Measurements from ENCODE around the gene GPR158. TPM values are rescaled to one million over a fixed set of nuclear protein-coding genes. Genes with fewer than 3 reads are reported as not detected.

The GPR158 gene
- total and polyA plus RNA-seq, 9 of the 15 experiments (the other 6 are each of a cell fraction or from before 2014, with no cell fraction given), result 4.0 to 7.6 (median 5.0) TPM

DNA sequence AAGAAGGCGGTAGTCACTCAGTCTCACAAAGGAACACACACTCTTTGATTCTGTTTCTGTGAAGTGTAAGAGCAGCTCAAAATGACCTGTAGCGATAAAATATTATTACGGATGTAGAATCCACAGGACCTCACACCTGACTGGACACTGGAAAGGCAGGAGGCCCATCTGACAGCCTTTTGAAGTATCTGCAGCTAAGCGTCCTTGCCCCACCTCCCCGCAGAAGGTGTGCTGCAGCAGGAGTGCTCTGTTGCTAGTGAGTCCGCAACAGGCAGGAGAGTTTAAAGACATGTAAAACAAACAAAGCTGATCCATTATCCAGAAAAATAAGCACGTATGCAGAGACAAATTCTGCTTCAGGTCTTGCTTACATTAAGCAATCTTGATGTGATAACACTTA, 355.5 kb downstream of the GPR158 start:
- no peak for TF ChIP-seq NCOA1 (IDR thresholded peaks at IDR 0.05; ENCODE audit: low read depth)
- peak; percentile 21; the same call in 1 of the 2 replicates for TF ChIP-seq CEBPB (tag; IDR thresholded peaks at IDR 0.05)
- no peak for TF ChIP-seq TCF7L2 (IDR thresholded peaks at IDR 0.05; ENCODE audit: low read depth, low read length)
- Histone ChIP-seq H3K27ac (ENCODE audit: extremely low read depth, low read depth, low read length) (no peak overlapping the region), H3K4me2 (ENCODE audit: insufficient read depth, low read length) (no peak overlapping the region), H3K9me3 (replicated peaks; ENCODE audit: control insufficient read depth, insufficient read depth, low read depth, low read length) (no peaks in the 10 kb centered on the region), H3K36me3 (ENCODE audit: control insufficient read depth, insufficient read depth, low read length) (no peaks in the 10 kb centered on the region), H3K79me2 (ENCODE audit: control insufficient read depth, insufficient read depth, low read length) (no peaks in the 10 kb centered on the region), H3K9me1 (ENCODE audit: control insufficient read depth, insufficient read depth, low read length) (no peaks in the 10 kb centered on the region), H4K20me1 (replicated peaks; ENCODE audit: control insufficient read depth, insufficient read depth, low read length) (no peaks in the 10 kb centered on the region), H3K9ac (ENCODE audit: insufficient read depth in 1 of 2, low read depth in 2 of 2, low read length in 2 of 2) (no peak overlapping the region), H2AFZ (ENCODE audit: low read depth, low read length) (no peak overlapping the region), H3K4me3 (no peak overlapping the region), H3K4me1 (replicated peaks in 1 of 2; ENCODE audit: control insufficient read depth in 2 of 2, insufficient read depth in 2 of 2, low read length in 2 of 2) (peaks cover 4 to 8% of the 10 kb centered on the region in 2 experiments; a peak in 3 of 5 replicates), H3K27me3 (ENCODE audit: control insufficient read depth in 2 of 2, insufficient read depth in 2 of 2, low read length in 2 of 2) (no peaks in the 10 kb centered on the region)
- in situ Hi-C loops (cut with MboI), result no loop called here
- ChIA-PET CTCF (ENCODE audit: low intra/inter-chr PET ratio) (no interaction called here), POLR2A (no interaction called here)
- intact Hi-C loops (cut with micrococcal nuclease), result no loop called here
- FAIRE-seq (peak; percentile 15), ATAC-seq (no peak), DNase-seq (ENCODE audit: extremely low read depth in 1 of 4, low spot score in 3 of 4) (no peak)
- WGBS (ENCODE audit: insufficient coverage, low coverage, missing lambda C conversion rate), result 81% methylated on average over 7 of the region's 7 CpGs
- no TSS peak for BruUV-seq (replicated peaks)

DNA sequence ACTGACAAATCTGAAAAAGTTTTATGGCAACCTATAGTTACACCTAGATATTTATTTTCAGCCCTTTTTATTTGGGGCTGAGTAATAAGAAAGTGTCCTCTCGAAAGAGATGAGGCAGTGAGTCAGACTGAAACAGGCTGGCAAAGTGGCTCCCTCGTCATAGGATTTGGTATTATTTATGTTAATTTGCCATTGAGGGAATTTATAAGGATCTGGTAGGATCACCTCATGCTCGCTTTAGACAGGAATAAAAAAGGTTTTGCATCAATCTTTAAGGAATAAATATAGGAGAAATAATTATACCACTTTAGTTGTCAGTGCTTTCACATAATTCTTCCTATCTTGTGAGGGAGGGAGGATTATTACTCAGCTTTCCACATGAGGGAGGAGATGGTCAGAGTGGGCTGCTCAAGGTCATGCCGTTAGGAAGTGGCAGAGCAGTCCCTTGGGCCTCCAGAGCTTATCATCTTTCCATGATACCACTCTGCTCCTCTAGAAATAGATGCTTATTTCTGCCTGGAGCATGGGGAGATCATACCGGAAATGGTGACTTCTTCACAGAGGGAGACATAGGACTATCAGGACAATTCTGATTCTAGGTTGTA, 356.8 kb downstream of the GPR158 start:
- FAIRE-seq (peak; percentile 40), ATAC-seq (peak; percentile 60), DNase-seq (ENCODE audit: extremely low read depth in 1 of 4, low spot score in 3 of 4) (peak in 2 of 4 experiments; percentile 19 to 37)
- in situ Hi-C loops (cut with MboI) (no loop called here), intact Hi-C loops (cut with micrococcal nuclease) (no loop called here)
- 0 out of 2 replicates have a peak, but pooled peaks have one; percentile 28 for TF ChIP-seq ESRRA (IDR thresholded peaks at IDR 0.05; ENCODE audit: borderline replicate concordance, low read depth)
- peak; percentile 35 for TF ChIP-seq FOSL1 (tag; conservative IDR thresholded peaks at IDR 0.05)
- TF ChIP-seq, protein P1, sequence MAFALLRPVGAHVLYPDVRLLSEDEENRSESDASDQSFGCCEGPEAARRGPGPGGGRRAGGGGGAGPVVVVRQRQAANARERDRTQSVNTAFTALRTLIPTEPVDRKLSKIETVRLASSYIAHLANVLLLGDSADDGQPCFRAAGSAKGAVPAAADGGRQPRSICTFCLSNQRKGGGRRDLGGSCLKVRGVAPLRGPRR (CRISPR knock-in tag; IDR thresholded peaks at IDR 0.05), result no peak
- no peak for TF ChIP-seq ZNF174 (CRISPR knock-in tag; IDR thresholded peaks at IDR 0.05)
- ChIA-PET CTCF (ENCODE audit: low intra/inter-chr PET ratio) (no interaction called here), POLR2A (no interaction called here)
- Histone ChIP-seq H3K9me3 (replicated peaks; ENCODE audit: control insufficient read depth, insufficient read depth, low read depth, low read length) (no peaks in the 10 kb centered on the region), H3K9ac (ENCODE audit: insufficient read depth in 1 of 2, low read depth in 2 of 2, low read length in 2 of 2) (no peak overlapping the region), H3K79me2 (ENCODE audit: control insufficient read depth, insufficient read depth, low read length) (no peaks in the 10 kb centered on the region), H3K27me3 (ENCODE audit: control insufficient read depth in 2 of 2, insufficient read depth in 2 of 2, low read length in 2 of 2) (no peaks in the 10 kb centered on the region), H3K36me3 (ENCODE audit: control insufficient read depth, insufficient read depth, low read length) (no peaks in the 10 kb centered on the region), H4K20me1 (replicated peaks; ENCODE audit: control insufficient read depth, insufficient read depth, low read length) (no peaks in the 10 kb centered on the region), H3K4me1 (replicated peaks in 1 of 2; ENCODE audit: control insufficient read depth in 2 of 2, insufficient read depth in 2 of 2, low read length in 2 of 2) (peaks cover 4 to 8% of the 10 kb centered on the region in 2 experiments; a peak in 3 of 5 replicates), H3K9me1 (ENCODE audit: control insufficient read depth, insufficient read depth, low read length) (no peaks in the 10 kb centered on the region), H3K27ac (ENCODE audit: extremely low read depth, low read depth, low read length) (peak overlapping the region; percentile 34; the same call in 1 of the 3 replicates), H3K4me2 (ENCODE audit: insufficient read depth, low read length) (peak overlapping the region; percentile 22; the same call in 1 of the 2 replicates), H2AFZ (ENCODE audit: low read depth, low read length) (peak overlapping the region; percentile 71), H3K4me3 (no peak overlapping the region)
- BruUV-seq (replicated peaks), result no TSS peak
- WGBS (ENCODE audit: insufficient coverage, low coverage, missing lambda C conversion rate), result 25% methylated on average over 5 of the region's 5 CpGs
